ENCODE data around the gene GNB5. TPM values are rescaled to one million over a fixed set of nuclear protein-coding genes. Genes with fewer than 3 reads are reported as not detected.

GNB5 gene
- total RNA-seq, 1 donor from 2014 or later, result 23.7 TPM

DNA sequence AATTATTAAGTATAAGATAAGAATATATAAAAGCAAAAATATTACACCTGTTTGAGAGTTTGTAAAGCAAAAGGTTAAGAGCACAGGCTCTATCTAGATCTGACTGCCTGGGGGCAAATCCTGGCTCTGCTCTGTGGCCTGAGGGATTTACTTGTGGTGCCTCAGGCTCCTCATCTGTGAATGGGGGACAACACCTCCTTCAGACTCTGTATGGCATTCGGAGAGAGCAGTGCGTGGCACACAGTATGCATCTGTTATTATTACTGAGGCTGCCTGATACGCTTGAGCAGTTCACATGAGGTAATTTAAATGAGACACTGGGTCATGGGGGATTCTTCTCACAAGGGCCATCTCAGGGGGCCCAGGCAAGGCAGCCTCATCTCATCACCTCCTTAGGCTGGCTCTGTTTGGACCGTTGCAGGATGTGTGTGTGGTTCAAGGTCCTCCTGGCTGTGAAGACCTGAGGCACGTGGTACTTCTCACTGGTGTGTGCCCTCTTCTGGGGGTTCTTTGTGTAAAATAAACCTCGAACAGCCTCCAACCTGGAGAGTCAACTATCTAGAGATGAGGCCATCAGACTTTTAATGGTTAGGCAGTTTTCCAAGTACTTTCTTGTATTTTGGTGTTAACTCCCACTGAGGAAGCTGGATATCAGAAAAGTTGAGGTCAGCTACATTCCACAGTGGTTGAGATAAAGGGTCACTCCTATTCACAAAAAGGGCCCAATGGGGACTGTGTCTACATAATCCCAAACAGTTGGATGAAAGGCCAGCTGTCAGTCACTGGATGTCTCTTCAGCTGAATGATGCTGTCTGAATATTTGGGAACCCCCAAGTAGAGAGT, 9.0 kb downstream of the GNB5 start:
- TF ChIP-seq CTCF (conservative IDR thresholded peaks at IDR 0.05; ENCODE audit: low read depth, low read length), result no peak
- DNase-seq (ENCODE audit: low read depth), result no peak
- H3K4me3 ChIP-seq (ENCODE audit: low read depth, low read length), result no peak overlapping the region

GRCh38 chr15:52180851-52181450, 10.2 kb downstream of the GNB5 start:
- H3K4me3 ChIP-seq (ENCODE audit: low read depth, low read length), result no peak overlapping the region
- no peak for TF ChIP-seq CTCF (conservative IDR thresholded peaks at IDR 0.05; ENCODE audit: low read depth, low read length)
- no peak for DNase-seq (ENCODE audit: low read depth)

DNA sequence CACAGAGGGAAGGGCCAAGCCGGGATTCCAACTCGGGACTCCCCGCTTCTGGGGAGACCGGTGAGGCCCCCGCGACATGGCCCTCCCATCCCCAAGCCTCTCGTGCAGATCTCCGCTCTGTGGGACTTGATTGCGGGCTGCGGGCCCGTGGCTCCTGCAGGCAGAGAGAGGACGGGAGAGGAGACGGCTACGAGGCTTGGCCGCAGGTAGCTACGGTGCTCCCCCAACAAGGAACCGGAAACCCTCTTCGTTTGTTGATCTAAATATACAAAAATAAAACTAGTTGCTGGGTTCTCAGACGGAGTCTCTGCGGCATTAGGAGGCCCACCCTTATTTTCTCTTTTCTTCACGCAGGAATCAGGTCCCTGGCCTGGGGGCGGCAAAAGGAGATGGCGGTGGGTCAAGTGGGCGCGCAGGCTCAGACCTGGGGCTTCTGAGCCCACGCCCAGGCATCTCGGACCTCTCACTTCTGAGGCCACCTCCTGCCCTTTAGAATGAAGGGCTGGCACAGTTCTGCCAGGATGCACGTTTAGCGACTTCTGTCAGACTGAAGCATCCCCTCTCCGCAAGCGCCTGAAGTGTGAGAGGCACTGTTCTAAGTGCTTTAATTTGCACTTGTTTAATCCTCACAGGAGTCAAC, 10.9 kb downstream of the GNB5 start:
- H3K4me3 ChIP-seq (ENCODE audit: low read depth, low read length), result peak overlapping the region; percentile 74
- TF ChIP-seq CTCF (conservative IDR thresholded peaks at IDR 0.05; ENCODE audit: low read depth, low read length), result no peak
- DNase-seq (ENCODE audit: low read depth), result no peak

GRCh38 chr15:52179278-52180195, 11.7 kb downstream of the GNB5 start:
- H3K4me3 ChIP-seq (ENCODE audit: low read depth, low read length), result peak overlapping the region; percentile 74
- no peak for TF ChIP-seq CTCF (conservative IDR thresholded peaks at IDR 0.05; ENCODE audit: low read depth, low read length)
- no peak for DNase-seq (ENCODE audit: low read depth)

- H3K4me3 ChIP-seq (ENCODE audit: low read depth, low read length), result peak overlapping the region; percentile 74
- no peak for DNase-seq (ENCODE audit: low read depth)
- no peak for TF ChIP-seq CTCF (conservative IDR thresholded peaks at IDR 0.05; ENCODE audit: low read depth, low read length)
These were observed 12.4 kb downstream of the GNB5 start for GRCh38 chr15:52178765-52179164.

DNA sequence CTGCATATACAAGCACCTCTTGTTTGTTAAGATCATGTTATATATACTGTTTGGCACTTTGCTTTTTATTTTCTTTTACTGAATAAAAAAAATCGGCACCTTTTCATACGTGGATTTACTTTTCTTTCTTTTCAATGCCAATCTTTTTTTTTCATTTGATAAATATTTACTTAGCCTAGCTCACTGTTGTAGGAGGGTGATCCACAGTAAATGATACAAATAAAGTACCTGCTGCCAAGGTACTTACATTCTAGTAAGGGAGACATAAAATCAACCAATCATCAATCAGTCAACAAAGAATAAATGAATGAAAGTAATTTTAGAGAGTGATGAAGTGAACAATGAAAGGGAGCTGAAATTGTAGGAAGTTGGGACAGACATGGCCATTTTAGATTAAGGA, 18.3 kb downstream of the GNB5 start:
- no peak for DNase-seq (ENCODE audit: low read depth)
- TF ChIP-seq CTCF (conservative IDR thresholded peaks at IDR 0.05; ENCODE audit: low read depth, low read length), result no peak
- H3K4me3 ChIP-seq (ENCODE audit: low read depth, low read length), result no peak overlapping the region

Measured in epithelial cell of proximal tubule (primary cell).